Measurements from ENCODE around the gene CACNA2D3.
"Not testable (repeated sequence)": the region's sequence is repeated elsewhere in the genome, so short reads cannot be mapped to it uniquely, and the experiment has no call there.

The CACNA2D3 gene

DNA sequence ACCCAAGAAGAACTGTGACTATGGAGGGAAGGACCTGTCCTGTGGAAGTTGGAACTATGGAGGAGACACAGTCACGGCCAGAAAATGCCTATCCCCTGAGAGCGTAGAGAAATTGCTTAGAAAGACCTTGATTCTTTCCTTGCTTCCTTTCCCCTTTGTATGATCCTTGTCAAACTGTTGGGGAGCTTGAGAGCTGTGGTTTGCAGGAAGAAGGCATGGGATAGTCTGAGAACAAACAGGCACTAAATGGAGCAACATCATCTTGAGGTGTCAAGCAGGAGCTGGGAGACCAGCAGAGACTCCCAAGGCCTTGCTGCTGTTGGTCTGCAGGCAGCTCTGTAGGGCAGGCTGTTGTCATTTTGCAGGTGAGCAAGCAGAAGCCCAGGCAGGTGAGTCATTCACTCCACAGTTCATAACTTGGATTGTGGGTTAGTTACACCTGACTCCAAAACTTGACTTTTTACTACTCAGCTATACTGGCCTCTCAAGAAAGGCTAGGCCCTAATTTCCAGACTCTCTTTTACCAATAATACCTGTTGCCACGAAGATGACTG, 506.6 kb downstream of the CACNA2D3 start:
- TF ChIP-seq POU2F2 (IDR thresholded peaks at IDR 0.05; ENCODE audit: low read depth, low read length) (no peak), PAX5 (IDR thresholded peaks at IDR 0.05; ENCODE audit: insufficient read depth, low read length, severe bottlenecking) (no peak), SPI1 (IDR thresholded peaks at IDR 0.05; ENCODE audit: low read depth, low read length) (no peak), POLR2AphosphoS5 (IDR thresholded peaks at IDR 0.05; ENCODE audit: low read depth, low read length) (no peak), TAF1 (IDR thresholded peaks at IDR 0.05; ENCODE audit: low read depth, low read length) (no peak), POLR2A (IDR thresholded peaks at IDR 0.05; ENCODE audit: low read depth, low read length) (no peak)
- DNase-seq (ENCODE audit: insufficient read length, low spot score) (no peak), FAIRE-seq (no peak)

DNA sequence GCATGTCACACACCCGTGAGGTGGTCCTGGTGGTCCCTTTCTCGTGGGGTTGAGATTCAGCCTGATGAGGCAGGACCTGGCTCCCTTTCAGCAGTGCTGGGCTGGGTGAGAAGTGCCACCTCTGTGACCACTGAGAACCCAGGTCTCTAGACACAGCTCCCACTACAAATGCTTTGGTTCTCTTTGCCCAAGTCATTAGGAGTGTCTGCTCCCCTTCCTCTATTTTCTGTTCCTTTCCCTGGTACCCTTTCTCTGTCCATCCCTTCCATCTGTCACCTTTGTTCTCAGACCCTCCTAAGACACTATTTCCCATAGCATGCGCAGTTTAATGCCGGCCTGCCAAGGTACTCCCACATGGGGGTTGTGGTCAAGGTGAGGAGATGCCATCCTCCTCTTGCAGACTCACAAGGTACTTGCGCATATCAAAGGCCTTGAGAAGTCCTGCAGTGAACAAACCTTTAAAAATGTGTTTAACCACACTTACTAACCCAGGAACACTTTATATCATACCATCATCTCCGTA, 507.8 kb downstream of the CACNA2D3 start:
- TF ChIP-seq POU2F2 (IDR thresholded peaks at IDR 0.05; ENCODE audit: low read depth, low read length), result no peak
- no peak for TF ChIP-seq POLR2A (IDR thresholded peaks at IDR 0.05; ENCODE audit: low read depth, low read length)
- no peak for FAIRE-seq
- DNase-seq (ENCODE audit: insufficient read length, low spot score), result no peak

DNA sequence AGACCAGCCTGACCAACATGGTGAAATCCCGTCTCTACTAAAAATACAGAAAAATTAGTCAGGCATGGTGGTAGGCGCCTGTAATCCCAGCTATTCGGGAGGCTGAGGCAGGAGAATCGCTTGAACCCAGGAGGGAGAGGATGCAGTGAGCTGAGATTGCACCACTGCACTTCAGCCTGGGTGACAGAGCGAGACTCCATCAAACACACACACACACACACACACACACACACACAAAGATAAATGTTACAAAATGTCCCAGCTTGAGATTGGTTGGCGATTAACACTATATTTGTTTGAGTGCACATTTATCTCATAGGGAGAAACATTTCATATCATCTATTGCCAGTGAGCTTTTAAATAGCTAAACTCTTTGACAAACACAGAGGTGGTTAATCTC, 508.6 kb downstream of the CACNA2D3 start:
- DNase-seq (ENCODE audit: insufficient read length, low spot score); FAIRE-seq: not testable (repeated sequence)

DNA sequence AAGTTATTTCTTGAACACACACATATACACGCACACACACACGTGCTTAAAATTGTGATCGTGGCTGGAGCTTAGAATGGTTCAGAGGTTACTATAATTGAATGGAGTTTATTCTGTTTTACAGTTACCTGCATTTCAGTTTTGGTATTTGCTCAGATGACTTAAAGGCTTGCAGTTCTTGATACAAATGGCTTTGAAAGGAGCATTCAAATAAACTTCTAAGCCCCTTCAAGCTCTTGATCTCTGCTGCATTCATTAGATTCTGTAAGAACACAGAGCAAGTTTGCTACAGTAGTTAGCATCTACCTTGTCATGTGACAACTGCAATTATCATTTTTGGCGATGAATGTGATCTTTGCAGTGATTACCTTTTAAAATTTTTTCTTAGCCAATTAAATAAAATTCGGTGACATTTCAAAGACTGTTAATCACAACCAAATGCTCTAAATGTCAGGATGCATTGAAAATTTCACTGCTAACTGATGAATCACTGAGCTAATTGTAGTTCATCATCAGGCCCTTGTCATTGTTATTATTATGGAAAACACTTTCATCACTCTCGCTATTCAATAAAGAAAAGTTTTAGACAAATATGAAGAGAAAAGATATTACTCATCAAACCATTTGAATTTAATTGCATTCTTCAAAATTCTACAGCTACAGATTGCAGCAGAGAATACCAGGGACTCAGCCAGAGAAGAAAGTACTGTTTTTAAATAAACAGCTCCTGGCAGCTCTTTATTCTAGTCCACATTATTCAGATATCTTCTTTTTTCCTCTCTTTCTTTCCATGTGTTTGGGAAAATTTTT, 509.4 kb downstream of the CACNA2D3 start:
- FAIRE-seq (no peak), DNase-seq (ENCODE audit: insufficient read length, low spot score) (no peak)
- no peak for TF ChIP-seq POLR2A (IDR thresholded peaks at IDR 0.05; ENCODE audit: low read depth, low read length)
- TF ChIP-seq POLR2AphosphoS5 (IDR thresholded peaks at IDR 0.05; ENCODE audit: low read depth, low read length), result no peak
- no peak for TF ChIP-seq SPI1 (IDR thresholded peaks at IDR 0.05; ENCODE audit: low read depth, low read length)
- TF ChIP-seq TAF1 (IDR thresholded peaks at IDR 0.05; ENCODE audit: low read depth, low read length), result no peak
- no peak for TF ChIP-seq POU2F2 (IDR thresholded peaks at IDR 0.05; ENCODE audit: low read depth, low read length)
- no peak for TF ChIP-seq PAX5 (IDR thresholded peaks at IDR 0.05; ENCODE audit: insufficient read depth, low read length, severe bottlenecking)

DNA sequence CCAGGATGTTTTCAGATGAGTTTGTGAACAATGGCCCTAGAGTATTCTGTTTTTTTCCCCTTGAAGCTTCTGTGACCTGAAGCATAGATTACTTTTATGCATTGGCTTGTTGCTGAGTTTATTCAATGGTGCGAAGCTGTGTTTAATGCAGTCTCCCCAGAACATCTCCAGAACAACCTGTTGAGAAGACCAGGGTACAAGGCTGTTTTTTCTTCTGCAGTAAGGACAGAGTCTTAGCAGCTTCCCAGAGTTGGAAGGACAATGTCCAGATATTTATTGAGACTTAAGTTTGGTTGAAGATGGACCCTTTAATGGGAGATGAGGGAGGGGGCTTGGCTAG, 509.9 kb downstream of the CACNA2D3 start:
- no peak for TF ChIP-seq PAX5 (IDR thresholded peaks at IDR 0.05; ENCODE audit: insufficient read depth, low read length, severe bottlenecking)
- TF ChIP-seq SPI1 (IDR thresholded peaks at IDR 0.05; ENCODE audit: low read depth, low read length), result no peak
- no peak for TF ChIP-seq POU2F2 (IDR thresholded peaks at IDR 0.05; ENCODE audit: low read depth, low read length)
- TF ChIP-seq POLR2A (IDR thresholded peaks at IDR 0.05; ENCODE audit: low read depth, low read length), result no peak
- no peak for TF ChIP-seq POLR2AphosphoS5 (IDR thresholded peaks at IDR 0.05; ENCODE audit: low read depth, low read length)
- no peak for TF ChIP-seq TAF1 (IDR thresholded peaks at IDR 0.05; ENCODE audit: low read depth, low read length)
- no peak for FAIRE-seq
- no peak for DNase-seq (ENCODE audit: insufficient read length, low spot score)

DNA sequence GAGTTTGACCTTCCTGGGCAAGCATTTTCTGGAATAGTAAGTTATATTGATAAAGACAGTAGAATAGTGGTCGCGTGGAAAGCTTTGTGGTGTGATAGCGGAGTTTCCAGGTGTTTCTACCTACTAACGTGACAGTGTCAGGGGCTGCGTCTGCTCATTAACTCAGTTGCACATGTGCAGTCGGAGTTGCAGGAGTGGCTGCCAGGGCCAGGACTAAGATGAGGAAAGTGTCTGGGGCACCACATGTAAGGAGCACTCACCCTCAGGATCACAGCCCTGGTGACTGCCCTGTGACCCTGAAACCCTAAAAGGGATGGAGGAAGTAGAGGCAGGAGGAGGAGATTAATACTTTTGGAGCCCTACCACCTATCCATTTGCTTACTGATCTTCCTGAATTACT, 510.5 kb downstream of the CACNA2D3 start:
- DNase-seq (ENCODE audit: insufficient read length, low spot score) (no peak), FAIRE-seq (no peak)
- TF ChIP-seq SPI1 (IDR thresholded peaks at IDR 0.05; ENCODE audit: low read depth, low read length) (no peak), POLR2A (IDR thresholded peaks at IDR 0.05; ENCODE audit: low read depth, low read length) (no peak), PAX5 (IDR thresholded peaks at IDR 0.05; ENCODE audit: insufficient read depth, low read length, severe bottlenecking) (no peak), POU2F2 (IDR thresholded peaks at IDR 0.05; ENCODE audit: low read depth, low read length) (no peak), TAF1 (IDR thresholded peaks at IDR 0.05; ENCODE audit: low read depth, low read length) (no peak), POLR2AphosphoS5 (IDR thresholded peaks at IDR 0.05; ENCODE audit: low read depth, low read length) (no peak)

DNA sequence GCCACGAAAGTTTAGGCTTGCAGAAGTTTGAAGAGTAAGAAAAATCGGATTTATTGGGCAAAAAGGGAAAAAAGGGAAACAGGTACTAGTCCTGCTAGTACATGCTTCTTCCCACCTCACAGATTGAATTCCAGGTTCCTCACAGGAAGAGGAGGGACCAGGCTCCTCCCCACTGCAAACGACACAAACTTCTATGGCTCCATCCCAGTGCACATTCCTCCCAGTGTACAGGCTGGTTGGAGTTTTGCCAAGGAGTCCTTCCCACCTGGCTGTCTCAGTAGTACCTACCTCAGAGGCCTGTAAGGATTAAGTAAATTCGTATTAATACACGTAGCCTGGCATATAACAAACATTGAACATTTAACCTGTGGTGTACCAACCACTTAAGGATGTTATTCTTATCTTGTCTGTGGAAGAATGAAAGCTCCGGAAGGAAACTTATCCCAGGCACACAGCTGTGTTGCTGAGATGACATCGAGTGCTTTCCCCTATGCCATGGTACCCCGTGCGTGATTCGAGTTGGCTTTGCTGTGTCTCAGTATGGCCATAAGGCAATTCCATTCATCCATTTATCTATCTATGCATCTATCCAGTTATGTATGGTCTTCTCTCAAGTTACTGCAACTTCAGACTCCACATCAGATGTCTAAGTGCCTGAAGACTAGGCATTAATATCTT, 511.2 kb downstream of the CACNA2D3 start:
- FAIRE-seq (no peak), DNase-seq (ENCODE audit: insufficient read length, low spot score) (no peak)
- TF ChIP-seq POLR2A (IDR thresholded peaks at IDR 0.05; ENCODE audit: low read depth, low read length) (no peak), POLR2AphosphoS5 (IDR thresholded peaks at IDR 0.05; ENCODE audit: low read depth, low read length) (no peak), POU2F2 (IDR thresholded peaks at IDR 0.05; ENCODE audit: low read depth, low read length) (no peak), TAF1 (IDR thresholded peaks at IDR 0.05; ENCODE audit: low read depth, low read length) (no peak), PAX5 (IDR thresholded peaks at IDR 0.05; ENCODE audit: insufficient read depth, low read length, severe bottlenecking) (no peak), SPI1 (IDR thresholded peaks at IDR 0.05; ENCODE audit: low read depth, low read length) (no peak)

DNA sequence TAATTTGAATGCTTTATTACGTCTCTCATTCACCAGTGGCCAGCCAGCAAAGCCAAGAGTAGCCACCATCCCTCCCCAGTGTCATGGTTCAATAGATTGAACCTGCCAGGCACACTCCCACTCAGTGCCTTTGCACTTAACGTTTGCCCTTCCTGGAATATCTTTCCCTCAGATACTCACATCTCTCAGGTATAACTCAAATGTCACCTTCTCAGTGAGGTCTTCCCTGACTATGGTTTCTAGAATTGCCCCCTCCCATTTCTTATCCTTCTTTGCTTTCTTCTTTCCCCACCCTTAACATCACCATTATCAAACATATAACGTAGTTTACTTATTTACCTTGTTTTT, 511.7 kb downstream of the CACNA2D3 start:
- DNase-seq (ENCODE audit: insufficient read length, low spot score), result no peak
- FAIRE-seq, result no peak
- TF ChIP-seq TAF1 (IDR thresholded peaks at IDR 0.05; ENCODE audit: low read depth, low read length) (no peak), PAX5 (IDR thresholded peaks at IDR 0.05; ENCODE audit: insufficient read depth, low read length, severe bottlenecking) (no peak), POLR2AphosphoS5 (IDR thresholded peaks at IDR 0.05; ENCODE audit: low read depth, low read length) (no peak), POLR2A (IDR thresholded peaks at IDR 0.05; ENCODE audit: low read depth, low read length) (no peak), POU2F2 (IDR thresholded peaks at IDR 0.05; ENCODE audit: low read depth, low read length) (no peak)

DNA sequence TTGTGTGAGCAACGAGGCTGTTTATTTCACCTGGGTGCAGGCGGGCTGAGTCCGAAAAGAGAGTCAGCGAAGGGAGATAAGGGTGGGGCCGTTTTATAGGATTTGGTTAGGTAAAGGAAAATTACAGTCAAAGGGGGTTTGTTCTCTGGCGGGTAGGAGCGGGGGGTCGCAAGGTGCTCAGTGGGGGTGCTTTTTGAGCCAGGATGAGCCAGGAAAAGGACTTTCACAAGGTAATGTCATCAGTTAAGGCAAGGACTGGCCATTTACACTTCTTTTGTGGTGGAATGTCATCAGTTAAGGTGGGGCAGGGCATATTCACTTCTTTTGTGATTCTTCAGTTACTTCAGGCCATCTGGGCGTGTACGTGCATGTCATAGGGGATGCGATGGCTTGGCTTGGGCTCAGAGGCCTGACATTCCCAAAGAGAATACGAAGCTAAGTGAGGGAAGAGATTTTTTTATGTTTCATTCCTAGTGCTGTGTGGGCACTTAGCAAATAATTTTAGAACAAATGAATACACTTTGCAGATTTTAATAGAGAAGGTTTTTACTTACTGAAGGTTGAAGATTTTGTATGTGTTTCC, 517.5 kb downstream of the CACNA2D3 start:
- FAIRE-seq; DNase-seq (ENCODE audit: insufficient read length, low spot score): not testable (repeated sequence)

Data from GM12891 (cell line).